Heart left ventricle (tissue), 16 donors: ENCODE results near the gene TXNDC16. TPM values are rescaled to one million over a fixed set of nuclear protein-coding genes. Genes with fewer than 3 reads are reported as not detected.

Source experiments
- ATAC-seq, 4 donors: fragments of 200-7000 bp; cut with Tn5 transposase; one replicate each; pipeline ENCODE4 v1.9.1; 2020 to 2022; ENCODE audit warnings: moderate library complexity in 4 of 4, mild to moderate bottlenecking in 3 of 4, moderate number of reproducible peaks in 1 of 4
- DNase-seq, 5 donors: peaks; one replicate each; pipeline ENCODE4 v3.0.0-alpha.2; 2020
- H3K27ac ChIP-seq, 12 donors: fragments of 200-600 bp; sonication (generic) in 4 of 12; one replicate each; pipeline versions ENCODE4 v1.5.0 to v1.8.0; 2016 to 2022; ENCODE audit warnings: mild to moderate bottlenecking in 2 of 12
- H3K27me3 ChIP-seq, 9 donors: fragments of 200-600 bp; sonication (generic) in 2 of 9; one replicate each; pipeline versions ENCODE4 v1.5.1 to v1.8.0; 2016 to 2022; ENCODE audit warnings: mild to moderate bottlenecking in 3 of 9
- H3K36me3 ChIP-seq, 9 donors: fragments of 200-600 bp; sonication (generic) in 2 of 9; one replicate each; pipeline versions ENCODE4 v1.5.0 to v1.8.0; 2018 to 2022; ENCODE audit warnings: mild to moderate bottlenecking in 2 of 9
- H3K4me1 ChIP-seq, 12 donors: fragments of 200-600 bp; sonication (generic) in 4 of 12; one replicate each; pipeline versions ENCODE4 v1.5.0 to v1.8.0; 2016 to 2022; ENCODE audit warnings: mild to moderate bottlenecking in 3 of 12
- H3K4me3 ChIP-seq, 12 donors: fragments of 200-600 bp; sonication (generic) in 4 of 12; one replicate each; pipeline versions ENCODE4 v1.5.0 to v1.8.0; 2017 to 2022; ENCODE audit warnings: mild to moderate bottlenecking in 9 of 12, moderate library complexity in 4 of 12
- H3K9me3 ChIP-seq, 12 donors: fragments of 200-600 bp; sonication (generic) in 4 of 12; one replicate each; pipeline versions ENCODE4 v1.5.0 to v1.8.0; 2016 to 2022; ENCODE audit warnings: mild to moderate bottlenecking in 1 of 12
- CTCF ChIP-seq, 12 donors: fragments of 200-600 bp; sonication (generic) in 4 of 12; IDR thresholded peaks; one replicate each; pipeline versions ENCODE4 v1.5.0 to v1.8.0; 2018 to 2022; ENCODE audit warnings: antibody characterized with exemption in 12 of 12, mild to moderate bottlenecking in 5 of 12
- POLR2A ChIP-seq, 2 donors: fragments of 450-650 bp; IDR thresholded peaks; one replicate each; pipeline ENCODE4 v1.6.1; 2017; ENCODE audit warnings: antibody characterized with exemption in 2 of 2, mild to moderate bottlenecking in 2 of 2, moderate library complexity in 2 of 2
- WGBS, 4 donors: extraction: QIAGEN DNeasy Blood & Tissue Kit in 2 of 4; methylation state at CpG; one replicate each; pipeline versions ENCODE4 v1.1.5 to v1.1.7; 2013 to 2018; 5-methylcytosine and 5-hydroxymethylcytosine counted together
- intact Hi-C, 10 donors: fragments of 100-400 bp; cut with DNase I; formaldehyde crosslinking; loops; one replicate each; pipeline versions ENCODE4 v1.11.1 to v1.14.2; 2022
- polyA plus RNA-seq, 2 donors: library from polyadenylated mRNA; stranded (reverse); fragments of 200-250 nt; gene quantifications; one replicate each; pipeline ENCODE4 v1.2.3, GENCODE V29; 2013
- total RNA-seq, 9 donors: library from RNA; depleted of rRNA in 2 of 9; stranded (reverse); fragments of >200 nt in 2 of 9; fragmentation: NEBNext Ultra II Directional in 3 of 9; extraction: Animal tissue kit (Norgen Biotek cat#: 25700) in 3 of 9; gene quantifications; one replicate each; pipeline versions ENCODE4 v1.1.0 to v1.2.4, GENCODE V29; 2016 to 2023
- donor health status: ischemic (EF 13 %, LVEDD 7.1; RV severe dilation, severe dysfunction).
- donor health status: healthy with polysubstance abuse.
- donor health status: DM: no; HTN: yes; CAD: no.
- donor health status: DM: no; HTN: no; CAD: no.
- donor health status: ischemic (EF 25% LVEDD 6.9; RV normal size, moderate dysfunction).
- donor health status: ischemic (EF 25% LVEDD 5.7; RV mildly dilated, moderate dysfunction).
- donor health status: healthy.
- donor health status: DM: yes; HTN: yes; CAD: no.
- donor health status: ischemic (EF 35%, LVEDD 5.7; RV mildly dilated, moderate dysfunction).
- donor health status: nonischemic (EF 11% LVEDD 7.7; RV severe dilation, severe dysfunction).
- donor health status: DM: yes; HTN: yes; CAD: no.
- donor health status: PGD.
- donor health status: ischemic (EF 29% LVEDD 5.4; RV normal size, mild dysfunction).
- donor health status: nonischemic (EF 23%, LVEDD 6.1; RV moderate dilation, normal function).

TXNDC16 gene
- total and polyA plus RNA-seq, 11 donors: 0.72 to 7.1 (median 3.9) TPM

GRCh38 chr14:52531481-52531880 is 20.8 kb downstream of the TXNDC16 start:
- Histone ChIP-seq H3K27me3 (no peaks in the 10 kb centered on the region), H3K36me3 (peaks cover 0 to 32% (median 21%) of the 10 kb centered on the region in 9 donors), H3K9me3 (no peaks in the 10 kb centered on the region), H3K27ac (no peak overlapping the region), H3K4me1 (no peaks in the 10 kb centered on the region), H3K4me3 (no peak overlapping the region)
- intact Hi-C loops: no loop called here
- ATAC-seq (no peak), DNase-seq (no peak)
- TF ChIP-seq POLR2A (IDR thresholded peaks at IDR 0.05): no peak
- no peak for TF ChIP-seq CTCF (IDR thresholded peaks at IDR 0.05)

GRCh38 chr14:52527052-52527451 is 25.3 kb downstream of the TXNDC16 start:
- Histone ChIP-seq H3K27me3 (no peaks in the 10 kb centered on the region), H3K36me3 (peaks cover 0 to 6% (median 0%) of the 10 kb centered on the region in 9 donors), H3K27ac (no peak overlapping the region), H3K4me1 (no peaks in the 10 kb centered on the region), H3K4me3 (no peak overlapping the region), H3K9me3 (no peaks in the 10 kb centered on the region)
- intact Hi-C loops: no loop called here
- ATAC-seq: no peak
- WGBS, 4 donors: 82 to 96% (median 90%) methylated on average over 4 of the region's 4 CpGs
- TF ChIP-seq POLR2A (IDR thresholded peaks at IDR 0.05): no peak
- no peak for TF ChIP-seq CTCF (IDR thresholded peaks at IDR 0.05)
- no peak for DNase-seq

GRCh38 chr14:52522581-52523345 is 29.5 kb downstream of the TXNDC16 start:
- intact Hi-C loops: no loop called here
- H3K4me1 ChIP-seq: no peaks in the 10 kb centered on the region
- DNase-seq: no peak

DNA sequence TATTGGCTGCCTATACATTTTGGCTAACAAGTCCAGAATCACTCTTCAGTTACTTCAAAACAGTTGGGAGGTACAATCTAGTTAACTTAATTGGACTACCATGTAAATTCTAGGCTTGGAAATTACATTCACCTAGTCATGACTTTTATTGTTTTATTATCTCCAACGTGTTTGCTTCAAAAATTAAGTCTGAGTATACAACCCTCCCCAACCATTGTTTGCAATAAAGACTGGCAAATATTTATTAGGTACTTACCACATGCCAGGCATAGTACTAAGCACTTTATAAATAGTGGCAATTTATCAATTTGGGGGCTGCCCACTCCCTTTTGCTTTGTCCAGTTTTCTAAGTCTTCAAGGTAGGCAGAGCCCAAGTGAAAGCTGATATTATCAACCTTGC is 30.3 kb downstream of the TXNDC16 start:
- TF ChIP-seq CTCF (IDR thresholded peaks at IDR 0.05) (no peak), POLR2A (IDR thresholded peaks at IDR 0.05) (no peak)
- H3K27me3 ChIP-seq: no peaks in the 10 kb centered on the region
- ATAC-seq: no peak

More at GRCh38 chr14:52522581-52523345, 29.5 kb downstream of the TXNDC16 start:
- ATAC-seq: no peak
- no peak overlapping the region for H3K4me3 ChIP-seq
- H3K27ac ChIP-seq: no peak overlapping the region
- no peak for TF ChIP-seq CTCF (IDR thresholded peaks at IDR 0.05)
- TF ChIP-seq POLR2A (IDR thresholded peaks at IDR 0.05): no peak
- H3K9me3 ChIP-seq: no peaks in the 10 kb centered on the region
- peaks cover 0 to 6% (median 0%) of the 10 kb centered on the region in 9 donors for H3K36me3 ChIP-seq
- H3K27me3 ChIP-seq: no peaks in the 10 kb centered on the region

More for the DNA sequence above, 30.3 kb downstream of the TXNDC16 start:
- WGBS, 4 donors: 65 to 87% (median 81%) methylated on average over 1 of the region's 1 CpG
- intact Hi-C loops: no loop called here
- Histone ChIP-seq H3K36me3 (peaks cover 0 to 4% (median 0%) of the 10 kb centered on the region in 9 donors), H3K27ac (no peak overlapping the region), H3K4me3 (no peak overlapping the region), H3K4me1 (no peaks in the 10 kb centered on the region), H3K9me3 (no peaks in the 10 kb centered on the region)
- DNase-seq: no peak
